Measurements from ENCODE around the gene ACOT12.
"Not testable (repeated sequence)": the region's sequence is repeated elsewhere in the genome, so short reads cannot be mapped to it uniquely, and the experiment has no call there.

ACOT12 gene

GRCh38 chr5:81336556-81336955, 57.4 kb downstream of the ACOT12 start:
- DNase-seq, result no peak

GRCh38 chr5:81335946-81336345, 58.0 kb downstream of the ACOT12 start:
- DNase-seq, result no peak

- no peak for DNase-seq
Observed at GRCh38 chr5:81334304-81335061, 59.5 kb downstream of the ACOT12 start.

- DNase-seq, result no peak
Observed at GRCh38 chr5:81326554-81326953, 67.4 kb downstream of the ACOT12 start.

- DNase-seq, result no peak
Observed at GRCh38 chr5:81317536-81317935, 76.4 kb downstream of the ACOT12 start.

- DNase-seq, result no peak
Observed at GRCh38 chr5:81316571-81316970, 77.4 kb downstream of the ACOT12 start.

GRCh38 chr5:81315830-81316229, 78.1 kb downstream of the ACOT12 start:
- no peak for DNase-seq

GRCh38 chr5:81315336-81315735, 78.6 kb downstream of the ACOT12 start:
- DNase-seq, result no peak

GRCh38 chr5:81314581-81314980, 79.4 kb downstream of the ACOT12 start:
- DNase-seq, result no peak

GRCh38 chr5:81313686-81314085, 80.2 kb downstream of the ACOT12 start:
- DNase-seq, result no peak

- no peak for DNase-seq
Observed at GRCh38 chr5:81313278-81313677, 80.7 kb downstream of the ACOT12 start.

- DNase-seq, result peak in 1 of 3 experiments; percentile 43
Observed at GRCh38 chr5:81310402-81311063, 83.4 kb downstream of the ACOT12 start.

GRCh38 chr5:81308836-81309235, 85.1 kb downstream of the ACOT12 start:
- no peak for DNase-seq

- no peak for DNase-seq
Observed at GRCh38 chr5:81305785-81306184, 88.1 kb downstream of the ACOT12 start.

- DNase-seq, result no peak
Observed at GRCh38 chr5:81303563-81303962, 90.4 kb downstream of the ACOT12 start.

- DNase-seq, result no peak
Observed at GRCh38 chr5:81302596-81302995, 91.3 kb downstream of the ACOT12 start.

GRCh38 chr5:81301271-81302015, 92.5 kb downstream of the ACOT12 start, which contains the start of gene ZCCHC9:
Gene ZCCHC9, plus strand, starts transcription at chr5:81301587. Its CDS starts 3,171 bp downstream, at chr5:81304758.
- DNase-seq, result peak; percentile 81 to 93 (median 81)

- DNase-seq, result no peak
Observed at GRCh38 chr5:81300921-81301270, 93.0 kb downstream of the ACOT12 start.

GRCh38 chr5:81297531-81297930, 96.4 kb downstream of the ACOT12 start:
- DNase-seq, result no peak

- DNase-seq, result not testable (repeated sequence)
Observed at GRCh38 chr5:81294021-81294420, 99.9 kb downstream of the ACOT12 start.

GRCh38 chr5:81292130-81292529, 101.8 kb downstream of the ACOT12 start:
- DNase-seq, result no peak

- no peak for DNase-seq
Observed at GRCh38 chr5:81290146-81290545, 103.8 kb downstream of the ACOT12 start.

- DNase-seq, result no peak
Observed at GRCh38 chr5:81288021-81288433, 105.9 kb downstream of the ACOT12 start.

Data from NCI-H1417 (cell line).